ENCODE measurements around the gene RYR3. TPM values are rescaled to one million over a fixed set of nuclear protein-coding genes. Genes with fewer than 3 reads are reported as not detected.

RYR3 gene
- total RNA-seq, 1 donor from 2014 or later = under 0.01 TPM

DNA sequence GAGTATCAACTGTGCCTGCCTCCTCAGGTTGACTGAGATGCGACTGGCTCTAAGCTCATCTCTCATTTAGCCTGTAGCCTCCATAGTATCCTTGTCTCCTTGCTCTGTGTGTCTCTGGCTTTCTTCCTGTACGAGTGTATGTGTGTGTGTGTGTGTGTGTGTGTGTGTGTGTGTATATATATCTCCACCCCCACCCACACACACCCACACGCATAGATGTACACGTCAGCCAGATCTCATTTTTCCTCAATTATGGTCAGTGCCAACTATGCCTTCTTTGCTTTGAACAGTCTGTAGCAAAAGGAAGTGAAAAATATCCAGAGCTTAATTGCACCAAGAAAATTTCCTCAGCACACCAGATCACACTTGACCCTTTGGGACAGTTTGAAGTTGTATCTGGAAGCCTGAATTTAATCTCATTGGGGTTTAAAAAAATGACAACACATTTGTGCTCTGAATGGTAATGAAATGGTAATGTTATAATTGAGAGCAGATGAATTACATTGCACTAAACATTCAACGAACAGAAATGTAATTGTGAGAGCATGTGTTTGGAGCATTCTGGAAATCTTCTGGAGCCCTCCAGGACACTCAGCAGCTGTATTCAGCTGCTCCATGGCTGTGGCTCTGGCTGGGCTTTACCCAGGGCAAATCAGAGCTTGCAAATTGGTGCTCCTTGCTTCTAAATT is 63.6 kb downstream of the RYR3 start:
- FAIRE-seq = no peak
- no peak for DNase-seq (ENCODE audit: low read depth)
- Histone ChIP-seq H3K27me3 (ENCODE audit: control insufficient read depth, insufficient read depth, low read length) (no peaks in the 10 kb centered on the region), H3K4me3 (ENCODE audit: low read depth, low read length) (no peak overlapping the region), H3K36me3 (ENCODE audit: control insufficient read depth, insufficient read depth, low read length) (no peaks in the 10 kb centered on the region)
- no peak for TF ChIP-seq CTCF (IDR thresholded peaks at IDR 0.05; ENCODE audit: insufficient read depth, low read length, severe bottlenecking)

- H3K4me3 ChIP-seq (ENCODE audit: low read depth, low read length) = no peak overlapping the region
- H3K36me3 ChIP-seq (ENCODE audit: control insufficient read depth, insufficient read depth, low read length) = no peaks in the 10 kb centered on the region
- no peak for DNase-seq (ENCODE audit: low read depth)
- H3K27me3 ChIP-seq (ENCODE audit: control insufficient read depth, insufficient read depth, low read length) = no peaks in the 10 kb centered on the region
- TF ChIP-seq CTCF (IDR thresholded peaks at IDR 0.05; ENCODE audit: insufficient read depth, low read length, severe bottlenecking) = no peak
- FAIRE-seq = no peak
These were observed 64.5 kb downstream of the RYR3 start for GRCh38 chr15:33375236-33375635.

DNA sequence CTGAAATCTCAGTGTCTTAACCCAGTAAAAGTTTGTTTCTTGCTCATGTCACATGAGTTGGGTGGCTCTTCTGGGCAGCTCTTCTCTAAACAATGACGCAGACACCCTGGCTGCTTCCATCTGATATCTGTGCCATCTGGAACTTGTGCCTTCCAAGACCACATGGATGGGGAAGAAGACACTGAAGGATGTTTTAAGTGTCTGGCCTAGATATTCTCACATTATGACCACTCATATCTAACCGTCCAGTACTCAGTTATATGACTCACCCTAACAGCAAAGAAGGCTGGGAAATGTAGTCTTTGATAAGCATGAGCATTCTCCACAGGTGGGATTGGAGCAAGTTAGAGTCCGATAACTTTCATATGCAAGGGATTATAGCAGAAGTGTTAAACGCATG is 66.4 kb downstream of the RYR3 start:
- H3K4me3 ChIP-seq (ENCODE audit: low read depth, low read length) = no peak overlapping the region
- TF ChIP-seq CTCF (IDR thresholded peaks at IDR 0.05; ENCODE audit: insufficient read depth, low read length, severe bottlenecking) = no peak
- no peaks in the 10 kb centered on the region for H3K36me3 ChIP-seq (ENCODE audit: control insufficient read depth, insufficient read depth, low read length)
- no peaks in the 10 kb centered on the region for H3K27me3 ChIP-seq (ENCODE audit: control insufficient read depth, insufficient read depth, low read length)
- FAIRE-seq (no peak), DNase-seq (ENCODE audit: low read depth) (no peak)

GRCh38 chr15:33378866-33379480 is 68.2 kb downstream of the RYR3 start:
- FAIRE-seq = no peak
- H3K27me3 ChIP-seq (ENCODE audit: control insufficient read depth, insufficient read depth, low read length) = no peaks in the 10 kb centered on the region

GRCh38 chr15:33380406-33380805 is 69.6 kb downstream of the RYR3 start:
- FAIRE-seq (no peak), DNase-seq (ENCODE audit: low read depth) (no peak)
- Histone ChIP-seq H3K36me3 (ENCODE audit: control insufficient read depth, insufficient read depth, low read length) (no peaks in the 10 kb centered on the region), H3K4me3 (ENCODE audit: low read depth, low read length) (no peak overlapping the region), H3K27me3 (ENCODE audit: control insufficient read depth, insufficient read depth, low read length) (no peaks in the 10 kb centered on the region)
- TF ChIP-seq CTCF (IDR thresholded peaks at IDR 0.05; ENCODE audit: insufficient read depth, low read length, severe bottlenecking) = no peak

More at GRCh38 chr15:33378866-33379480, 68.2 kb downstream of the RYR3 start:
- H3K36me3 ChIP-seq (ENCODE audit: control insufficient read depth, insufficient read depth, low read length) = no peaks in the 10 kb centered on the region
- TF ChIP-seq CTCF (IDR thresholded peaks at IDR 0.05; ENCODE audit: insufficient read depth, low read length, severe bottlenecking) = no peak
- no peak overlapping the region for H3K4me3 ChIP-seq (ENCODE audit: low read depth, low read length)
- DNase-seq (ENCODE audit: low read depth) = no peak
